Lung microvascular endothelial cell (primary cell): Measurements from ENCODE around the gene WWOX. TPM values are rescaled to one million over a fixed set of nuclear protein-coding genes. Genes with fewer than 3 reads are reported as not detected.

ENCODE experiments used
- DNase-seq, 2 donors: peaks; one replicate each; pipeline versions ENCODE4 v3.0.0 to v3.0.0-alpha.2; 2010; ENCODE audit warnings: low read depth in 2 of 2
- total RNA-seq: library from RNA; depleted of rRNA; stranded (reverse); fragments of >200 nt; gene quantifications from 2 replicates; pipeline ENCODE4 v1.2.1, GENCODE V29; 2014

WWOX gene
- total RNA-seq, 1 donor from 2014 or later = 8.7 TPM

GRCh38 chr16:78785218-78785617, 685.8 kb downstream of the WWOX start:
- no peak for DNase-seq

DNA sequence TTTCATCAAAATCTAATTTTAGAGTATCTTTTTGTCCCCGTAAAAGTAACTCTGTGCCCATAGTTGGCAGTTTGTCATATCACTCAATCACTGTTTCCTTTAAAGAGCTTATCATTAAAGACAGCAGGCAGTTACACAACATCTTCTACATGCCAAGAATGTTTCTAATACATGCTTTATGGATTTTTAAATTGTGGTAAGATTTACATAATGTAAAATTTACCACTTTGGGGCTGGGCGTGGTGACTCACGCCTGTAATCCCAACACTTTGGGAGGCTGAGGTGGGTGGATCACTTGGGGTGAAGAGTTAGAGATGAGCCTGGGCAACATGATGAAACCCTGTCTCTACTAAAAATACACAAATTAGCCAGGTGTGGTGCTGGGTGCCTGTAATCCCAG, 687.2 kb downstream of the WWOX start:
- no peak for DNase-seq

GRCh38 chr16:78788276-78788675, 688.8 kb downstream of the WWOX start:
- DNase-seq = no peak

GRCh38 chr16:78788696-78789095, 689.2 kb downstream of the WWOX start:
- DNase-seq = no peak

GRCh38 chr16:78789561-78789960, 690.1 kb downstream of the WWOX start:
- DNase-seq = no peak

- DNase-seq = no peak
Measured at GRCh38 chr16:78791011-78791410, 691.6 kb downstream of the WWOX start.

GRCh38 chr16:78791926-78792325, 692.5 kb downstream of the WWOX start:
- DNase-seq = no peak

DNA sequence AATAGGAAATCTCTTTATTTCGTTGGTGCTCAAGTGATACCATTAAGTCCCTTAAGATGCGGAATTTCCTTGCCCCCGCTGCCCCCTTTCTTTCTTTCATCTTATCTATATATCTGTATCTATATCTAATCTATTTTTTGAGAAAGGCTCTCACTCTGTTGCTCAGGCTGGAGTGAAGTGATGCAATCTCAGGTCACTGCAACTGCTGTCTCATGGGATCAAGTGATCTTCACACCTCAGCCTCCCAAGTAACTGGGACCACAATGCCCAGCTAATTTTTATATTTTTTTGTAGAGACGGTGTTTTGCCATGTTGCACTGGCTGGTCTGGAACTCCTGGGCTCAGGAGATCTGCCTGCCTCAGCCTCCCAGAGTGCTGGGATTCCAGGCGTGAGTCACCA, 693.5 kb downstream of the WWOX start:
- DNase-seq = no peak

DNA sequence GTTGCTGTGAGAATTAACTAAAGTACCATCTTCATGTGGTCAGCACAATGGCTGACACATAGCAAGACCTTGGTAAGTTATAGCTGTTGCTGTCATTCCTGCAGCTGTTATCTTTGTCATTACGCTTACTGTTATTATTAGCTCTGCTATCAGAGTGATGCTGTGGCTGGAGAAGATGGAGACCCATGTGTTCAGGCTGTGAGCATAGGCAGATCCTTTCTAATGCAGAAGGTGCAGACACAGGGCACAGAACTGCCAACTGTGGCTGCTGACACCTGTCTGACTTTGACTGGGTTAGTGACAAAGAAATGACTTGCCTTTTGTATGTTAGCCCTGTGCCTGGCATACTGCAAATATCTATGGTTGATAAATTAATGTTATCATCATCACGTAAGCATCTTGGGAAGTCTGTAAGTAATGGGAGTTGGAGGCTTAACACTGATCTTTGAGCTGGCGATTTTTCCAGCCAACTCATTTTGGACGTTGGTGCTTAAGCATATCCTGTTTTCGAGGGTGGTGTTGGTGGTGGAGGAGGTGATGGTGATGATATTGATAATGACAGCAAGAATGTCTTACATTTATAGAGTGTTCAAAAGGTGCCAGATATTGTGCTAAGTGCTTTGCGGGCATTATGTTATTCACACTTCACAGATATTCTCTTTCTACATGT, 695.3 kb downstream of the WWOX start:
- no peak for DNase-seq

DNA sequence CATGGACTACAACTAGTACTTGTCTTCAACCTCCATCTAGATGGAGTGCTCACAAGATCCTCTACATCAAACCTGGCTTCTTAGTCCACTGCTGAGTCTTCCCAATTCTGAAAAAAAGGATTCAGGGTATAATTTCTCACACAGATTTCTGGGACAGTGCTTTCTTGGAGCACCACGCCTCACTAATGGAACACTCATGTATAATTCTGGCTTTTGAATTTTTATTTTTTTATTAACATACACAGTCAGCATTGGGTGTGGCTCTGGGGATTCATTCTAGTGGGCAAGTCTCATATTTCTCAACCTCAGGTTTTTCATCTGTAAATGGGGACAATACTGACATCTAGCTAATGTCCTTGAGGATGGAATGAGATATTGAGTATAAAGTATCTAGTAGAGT, 696.0 kb downstream of the WWOX start:
- DNase-seq = no peak

DNA sequence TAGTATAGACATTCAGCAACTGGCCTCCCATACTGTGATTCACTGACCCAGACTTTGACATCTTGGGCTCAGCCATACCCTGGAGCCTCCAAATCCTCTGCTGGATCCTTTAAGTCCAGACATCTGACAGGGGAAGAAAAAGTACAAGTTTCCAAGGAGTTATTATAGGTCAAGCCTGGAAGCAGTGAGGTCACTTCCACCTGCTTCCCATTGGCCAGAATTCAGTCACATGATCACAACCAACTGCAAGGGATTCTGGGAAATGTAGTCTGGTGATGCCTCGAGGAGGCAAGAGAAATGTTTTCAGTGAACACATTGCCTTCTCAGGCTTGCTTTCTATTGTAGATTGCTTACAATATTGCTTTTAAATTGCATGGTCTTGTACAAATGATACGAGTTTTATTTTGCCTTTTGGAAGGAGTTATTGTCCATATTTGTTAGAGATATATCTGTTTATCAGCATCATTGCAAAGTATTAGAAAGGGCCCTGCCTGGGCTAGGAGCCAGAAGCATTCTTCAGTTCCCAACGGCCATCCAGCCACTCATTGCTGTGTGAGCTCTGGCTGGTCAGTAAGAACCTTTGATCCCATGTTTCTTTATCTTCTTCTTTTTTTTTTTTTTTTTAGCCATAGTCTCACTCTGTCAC, 696.9 kb downstream of the WWOX start:
- no peak for DNase-seq

DNA sequence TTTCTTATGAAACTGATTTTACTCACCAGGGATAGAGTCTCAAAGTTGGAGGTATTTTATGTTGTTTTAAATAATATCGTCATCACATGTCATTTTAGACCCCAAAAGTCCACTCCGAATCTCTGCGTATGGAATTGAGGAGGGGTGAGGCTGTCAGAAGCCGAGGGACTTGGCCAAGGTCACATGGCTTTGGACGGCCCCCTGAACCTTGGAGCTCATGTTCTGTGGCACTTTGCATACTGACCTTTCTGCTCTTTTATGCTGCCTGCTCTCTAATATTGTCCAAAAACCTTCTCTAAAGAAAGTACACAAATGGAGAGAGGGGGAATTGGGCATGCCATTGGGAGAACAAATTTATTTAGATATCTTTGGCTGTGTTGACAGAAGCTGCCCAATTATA, 700.0 kb downstream of the WWOX start:
- no peak for DNase-seq

DNA sequence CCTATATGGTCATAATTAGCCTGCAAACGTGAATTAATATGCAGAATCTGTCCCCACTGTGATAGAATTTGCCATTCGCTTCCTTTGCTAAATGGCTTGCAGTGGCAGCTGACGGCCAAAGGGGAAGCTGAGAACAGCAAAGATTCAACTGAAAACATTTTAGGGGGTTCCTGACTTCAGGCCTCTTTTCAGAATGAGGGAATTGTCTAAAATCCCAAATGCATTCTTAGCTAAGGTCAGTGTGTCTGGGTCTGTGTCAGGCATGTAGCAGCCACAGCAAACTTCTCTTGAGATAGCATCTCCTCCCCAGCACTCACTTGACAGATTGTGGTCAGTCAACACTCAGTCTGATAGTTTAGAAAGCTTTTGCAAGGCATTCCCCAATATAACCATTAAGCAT, 701.1 kb downstream of the WWOX start:
- DNase-seq = no peak

DNA sequence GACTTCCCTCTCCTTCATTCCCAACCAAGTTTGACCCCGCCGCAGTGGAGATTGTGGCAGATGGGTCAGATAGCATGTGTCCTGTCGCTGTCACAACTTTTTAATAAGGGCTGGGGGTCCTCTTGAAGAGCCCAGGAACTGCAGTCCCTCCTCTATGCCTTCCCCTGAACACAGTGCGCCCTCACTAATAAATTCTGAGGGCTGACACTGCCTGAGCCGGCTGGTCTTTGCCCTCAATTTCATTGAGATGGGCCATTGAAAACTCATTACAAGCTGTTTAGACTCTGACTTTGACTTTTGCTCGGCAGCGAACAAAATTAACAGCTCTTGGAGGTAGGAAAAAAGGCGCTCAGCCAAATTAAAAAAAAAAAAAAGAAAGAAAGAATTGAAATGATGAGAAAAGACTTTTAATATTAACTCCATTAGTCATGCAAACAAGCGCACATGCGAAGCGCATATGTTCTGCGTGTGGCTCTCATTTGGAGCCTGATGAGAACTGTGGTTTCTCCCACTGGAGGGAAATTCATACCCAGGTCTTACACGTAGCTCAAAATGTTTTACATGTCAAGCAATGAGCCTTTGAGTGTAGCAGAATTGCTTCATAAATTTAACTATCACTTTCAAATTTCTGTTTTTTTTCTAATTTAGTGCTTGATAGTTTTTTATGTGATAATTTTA, 704.7 kb downstream of the WWOX start:
- no peak for DNase-seq

GRCh38 chr16:78805556-78805955, 706.1 kb downstream of the WWOX start:
- no peak for DNase-seq

GRCh38 chr16:78811247-78811646, 711.8 kb downstream of the WWOX start:
- no peak for DNase-seq

DNA sequence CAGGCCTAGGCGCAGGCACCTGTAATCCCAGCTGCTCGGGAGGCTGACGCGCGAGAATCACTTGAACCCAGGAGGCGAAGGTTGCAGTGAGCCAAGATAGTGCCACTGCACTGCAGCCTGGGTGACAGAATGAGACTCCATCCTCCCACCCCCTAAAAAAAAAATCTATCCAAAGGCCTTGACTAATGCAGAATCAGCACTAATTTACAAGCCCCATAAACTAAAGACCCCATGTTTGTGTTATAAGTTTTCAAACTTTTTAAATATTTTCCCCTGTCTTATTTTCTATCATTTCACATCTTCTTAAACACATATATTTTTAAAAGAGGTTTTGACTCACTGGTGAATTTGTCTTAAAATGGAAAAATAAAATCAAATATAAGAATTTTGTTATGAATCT, 713.1 kb downstream of the WWOX start:
- DNase-seq = no peak

GRCh38 chr16:78813661-78814311, 714.3 kb downstream of the WWOX start:
- no peak for DNase-seq

- DNase-seq = no peak
Measured at GRCh38 chr16:78815713-78816112, 716.3 kb downstream of the WWOX start.

GRCh38 chr16:78816499-78817195, 717.2 kb downstream of the WWOX start:
- no peak for DNase-seq

DNA sequence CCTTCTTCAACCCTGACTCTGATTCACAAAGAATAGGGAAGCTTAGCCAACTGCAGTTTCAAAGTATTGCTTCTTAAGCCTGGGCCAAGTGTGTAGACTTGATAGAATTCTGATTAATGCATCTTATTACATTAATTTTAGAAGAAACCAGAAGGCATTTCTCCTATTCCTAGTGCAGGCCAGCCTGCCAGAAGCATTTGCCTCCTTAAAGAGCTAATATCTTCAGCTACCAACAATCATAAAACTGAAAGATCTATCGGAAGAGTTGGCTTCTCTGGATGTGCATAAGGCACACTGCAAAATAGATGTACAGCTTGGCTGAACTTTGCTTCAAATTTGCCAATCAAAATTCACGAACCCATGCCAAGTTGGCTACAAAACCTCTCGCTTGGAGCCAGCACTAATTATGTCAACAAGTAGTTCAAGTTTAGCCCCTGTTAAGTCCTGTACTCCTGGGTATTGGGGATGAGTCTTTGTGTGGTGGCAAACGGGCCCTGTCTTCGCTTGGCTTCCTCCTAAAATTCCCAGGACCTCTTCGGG, 717.8 kb downstream of the WWOX start:
- no peak for DNase-seq

GRCh38 chr16:78821335-78821734, 721.9 kb downstream of the WWOX start:
- no peak for DNase-seq
